ENCODE results near the gene PLAU.
"Not testable (repeated sequence)": the region's sequence is repeated elsewhere in the genome, so short reads cannot be mapped to it uniquely, and the experiment has no call there.

PLAU gene

GRCh38 chr10:73889014-73889413 is 21.9 kb upstream of the PLAU start:
- no peak for DNase-seq (ENCODE audit: extremely low spot score)

GRCh38 chr10:73889416-73889815 is 21.5 kb upstream of the PLAU start:
- ChIA-PET CTCF (interaction anchor here (0.7 to 1.5 kb wide), 2 partner anchors 51 to 67 kb away, joined by 4 to 6 read pairs; no protein-coding TSS in a partner anchor), POLR2A (interaction anchor here (1.7 kb wide), 1 partner anchor 20 kb away, joined by 4 read pairs; no protein-coding TSS in a partner anchor)
- not testable (repeated sequence) for DNase-seq (ENCODE audit: extremely low spot score)

More at GRCh38 chr10:73889014-73889413, 21.9 kb upstream of the PLAU start:
- POLR2A ChIA-PET, result interaction anchor here (1.7 kb wide), 1 partner anchor 20 kb away, joined by 4 read pairs; no protein-coding TSS in a partner anchor
- no peak for TF ChIP-seq SUZ12 (IDR thresholded peaks at IDR 0.05)
- no peak for TF ChIP-seq ARNT (IDR thresholded peaks at IDR 0.05)
- no peak for TF ChIP-seq NFRKB (IDR thresholded peaks at IDR 0.05)
- TF ChIP-seq HDGF (IDR thresholded peaks at IDR 0.05; ENCODE audit: borderline replicate concordance), result no peak
- TF ChIP-seq PKNOX1 (IDR thresholded peaks at IDR 0.05), result no peak
- no peak for TF ChIP-seq CTBP1 (IDR thresholded peaks at IDR 0.05; ENCODE audit: borderline replicate concordance)
- CTCF ChIA-PET, result interaction anchor here (0.7 to 1.5 kb wide), 2 partner anchors 52 to 68 kb away, joined by 4 to 6 read pairs; no protein-coding TSS in a partner anchor

- CTCF ChIA-PET, result interaction anchor here (1.5 to 2.2 kb wide), 3 partner anchors 49 to 67 kb away, joined by 4 to 9 read pairs (median 5); no protein-coding TSS in a partner anchor
- POLR2A ChIA-PET, result interaction anchor here (1.3 kb wide), 1 partner anchor 50 kb away, joined by 3 read pairs; no protein-coding TSS in a partner anchor
- no peak for DNase-seq (ENCODE audit: extremely low spot score)
- no peak for TF ChIP-seq SUZ12 (IDR thresholded peaks at IDR 0.05)
Observed at GRCh38 chr10:73890261-73890660, 20.7 kb upstream of the PLAU start.

GRCh38 chr10:73890830-73891229 is 20.1 kb upstream of the PLAU start:
- ChIA-PET POLR2A (interaction anchor here (1.3 kb wide), 2 partner anchors 9 to 50 kb away, joined by 3 read pairs; no protein-coding TSS in a partner anchor), CTCF (interaction anchor here (2.2 kb wide), 2 partner anchors 49 to 66 kb away, joined by 5 to 9 read pairs; no protein-coding TSS in a partner anchor)
- not testable (repeated sequence) for DNase-seq (ENCODE audit: extremely low spot score)

GRCh38 chr10:73891540-73891939 is 19.4 kb upstream of the PLAU start:
- no peak for DNase-seq (ENCODE audit: extremely low spot score)
- ChIA-PET POLR2A (interaction anchor here (1.3 kb wide), 1 partner anchor 9 kb away, joined by 3 read pairs; no protein-coding TSS in a partner anchor), CTCF (interaction anchor here (0.8 to 2.2 kb wide), 3 partner anchors 12 to 65 kb away, joined by 5 to 9 read pairs (median 5); no protein-coding TSS in a partner anchor)
- no peak for TF ChIP-seq LEF1 (IDR thresholded peaks at IDR 0.05; ENCODE audit: borderline replicate concordance)
- TF ChIP-seq TARDBP (IDR thresholded peaks at IDR 0.05), result no peak
- TF ChIP-seq FOXK2 (IDR thresholded peaks at IDR 0.05), result no peak
- TF ChIP-seq ELF4 (IDR thresholded peaks at IDR 0.05), result no peak
- TF ChIP-seq ARNT (IDR thresholded peaks at IDR 0.05), result no peak
- no peak for TF ChIP-seq SUZ12 (IDR thresholded peaks at IDR 0.05)
- no peak for TF ChIP-seq PKNOX1 (IDR thresholded peaks at IDR 0.05)
- no peak for TF ChIP-seq FOXA1 (IDR thresholded peaks at IDR 0.05)
- TF ChIP-seq FOXM1 (IDR thresholded peaks at IDR 0.05; ENCODE audit: borderline replicate concordance), result no peak
- TF ChIP-seq ZNF384 (IDR thresholded peaks at IDR 0.05), result no peak
- TF ChIP-seq CTBP1 (IDR thresholded peaks at IDR 0.05; ENCODE audit: borderline replicate concordance), result no peak
- no peak for TF ChIP-seq BHLHE40 (IDR thresholded peaks at IDR 0.05; ENCODE audit: borderline replicate concordance)
- TF ChIP-seq HDGF (IDR thresholded peaks at IDR 0.05; ENCODE audit: borderline replicate concordance), result no peak
- TF ChIP-seq L3MBTL2 (conservative IDR thresholded peaks at IDR 0.05), result no peak
- TF ChIP-seq NFRKB (IDR thresholded peaks at IDR 0.05), result no peak
- TF ChIP-seq SP1 (IDR thresholded peaks at IDR 0.05), result no peak

- ChIA-PET POLR2A (no interaction called here), CTCF (interaction anchor here (0.7 to 2.2 kb wide), 4 partner anchors 13 to 64 kb away, joined by 5 to 6 read pairs (median 5); no protein-coding TSS in a partner anchor)
- no peak for TF ChIP-seq ELF4 (IDR thresholded peaks at IDR 0.05)
- no peak for TF ChIP-seq SP1 (IDR thresholded peaks at IDR 0.05)
- no peak for TF ChIP-seq SUZ12 (IDR thresholded peaks at IDR 0.05)
- no peak for TF ChIP-seq FOXM1 (IDR thresholded peaks at IDR 0.05; ENCODE audit: borderline replicate concordance)
- TF ChIP-seq ARNT (IDR thresholded peaks at IDR 0.05), result no peak
- no peak for TF ChIP-seq L3MBTL2 (conservative IDR thresholded peaks at IDR 0.05)
- no peak for TF ChIP-seq CTBP1 (IDR thresholded peaks at IDR 0.05; ENCODE audit: borderline replicate concordance)
- TF ChIP-seq TARDBP (IDR thresholded peaks at IDR 0.05), result no peak
- TF ChIP-seq ZNF384 (IDR thresholded peaks at IDR 0.05), result no peak
- TF ChIP-seq NFRKB (IDR thresholded peaks at IDR 0.05), result no peak
- TF ChIP-seq PKNOX1 (IDR thresholded peaks at IDR 0.05), result no peak
- no peak for TF ChIP-seq FOXA1 (IDR thresholded peaks at IDR 0.05)
- no peak for TF ChIP-seq FOXK2 (IDR thresholded peaks at IDR 0.05)
- no peak for TF ChIP-seq LEF1 (IDR thresholded peaks at IDR 0.05; ENCODE audit: borderline replicate concordance)
- TF ChIP-seq BHLHE40 (IDR thresholded peaks at IDR 0.05; ENCODE audit: borderline replicate concordance), result no peak
- TF ChIP-seq HDGF (IDR thresholded peaks at IDR 0.05; ENCODE audit: borderline replicate concordance), result no peak
- DNase-seq (ENCODE audit: extremely low spot score), result no peak
Observed at GRCh38 chr10:73892310-73893030, 18.5 kb upstream of the PLAU start.

All from HEK293T (cell line).